ENCODE data around the gene YTHDF2. TPM values are rescaled to one million over a fixed set of nuclear protein-coding genes. Genes with fewer than 3 reads are reported as not detected.

The YTHDF2 gene
- total RNA-seq, 1 experiment from 2014 or later: 90.6 TPM

DNA sequence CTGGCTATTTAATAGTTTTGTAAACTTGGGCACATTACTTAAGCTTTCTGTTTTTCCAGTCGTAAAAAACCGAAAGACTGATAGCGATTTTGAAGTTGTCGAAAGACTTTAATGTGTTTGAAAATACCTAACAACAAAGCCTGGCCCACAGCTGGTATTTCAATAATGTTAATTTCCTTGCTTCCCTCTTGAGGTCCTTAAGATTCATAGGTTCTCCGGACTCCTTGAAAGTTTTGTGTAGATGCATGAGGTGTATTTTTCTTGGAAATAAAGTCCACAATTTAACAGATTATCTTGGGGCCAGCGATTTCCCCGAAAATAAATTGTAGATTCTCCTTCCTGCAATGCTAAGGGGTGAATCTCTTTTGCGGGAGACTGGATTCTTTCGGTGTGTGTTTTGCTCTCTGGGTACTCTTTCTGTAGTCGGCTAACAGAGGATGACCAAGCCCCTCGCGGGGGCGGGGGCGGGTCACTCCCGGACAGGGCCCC, 735 bp upstream of the YTHDF2 start:
- CTCF ChIA-PET: interaction anchor here (0.7 to 2.4 kb wide), 11 partner anchors 8 to 487 kb away, joined by 3 to 15 read pairs (median 5); partner anchors contain the start of gene GMEB1
- Histone ChIP-seq H3K9me2 (ENCODE audit: insufficient read depth) (no peaks in the 10 kb centered on the region), H3K9me3 (ENCODE audit: control insufficient read depth in 1 of 2, insufficient read depth in 1 of 2, low read depth in 1 of 2, low read length in 2 of 2) (no peaks in the 10 kb centered on the region), H2AFZ (ENCODE audit: low read depth, low read length, poor library complexity, severe bottlenecking) (peak overlapping the region; percentile 19), H3K9ac (ENCODE audit: low read length) (peak overlapping the region; percentile 96), H4K20me1 (ENCODE audit: insufficient read depth) (peaks cover 19% of the 10 kb centered on the region; the same call in 1 of the 2 replicates), H3K4me1 (ENCODE audit: control insufficient read depth in 1 of 2, insufficient read depth in 2 of 2, low read length in 2 of 2) (peaks cover 11 to 20% of the 10 kb centered on the region in 2 experiments), H3K36me3 (ENCODE audit: control insufficient read depth in 1 of 2, insufficient read depth in 2 of 2, low read length in 2 of 2) (peaks cover 19 to 27% of the 10 kb centered on the region in 2 experiments), H3K79me2 (ENCODE audit: insufficient read depth, low read length) (peaks cover 43% of the 10 kb centered on the region), H3K4me2 (ENCODE audit: low read length) (peak overlapping the region; percentile 86), H3K27ac (ENCODE audit: low read depth, low read length) (peak overlapping the region; percentile 97), H3K4me3 (replicated peaks in 1 of 2; ENCODE audit: low read depth in 1 of 2, low read length in 2 of 2) (peak overlapping the region; percentile 91 to 92), H3K27me3 (ENCODE audit: insufficient read depth, low read length) (no peaks in the 10 kb centered on the region)
- RAD21 ChIA-PET (ENCODE audit: low non-redundant PET in 1 of 2, low total read pairs in 2 of 2, uncharacterized antibody in 2 of 2, unreplicated experiment in 2 of 2): no interaction called here
- ATAC-seq (no peak), DNase-seq (ENCODE audit: low read depth, low spot score) (no peak)
- BruUV-seq (replicated peaks): TSS peak; percentile 88
- POLR2A ChIA-PET: interaction anchor here (0.6 to 2.7 kb wide), 10 partner anchors 8 to 446 kb away, joined by 3 to 27 read pairs (median 6); partner anchors contain the start of genes GMEB1, RNU11, SRSF4 and TAF12
- TF ChIP-seq EZH2phosphoT487 (IDR thresholded peaks at IDR 0.05; ENCODE audit: borderline replicate concordance) (no peak), POLR2A (IDR thresholded peaks at IDR 0.05; ENCODE audit: borderline replicate concordance, extremely low read depth, insufficient read depth, insufficient read length) (peak; percentile 15)
- intact Hi-C loops (cut with micrococcal nuclease): loop anchor here (1.0 to 5.0 kb wide), 3 partner anchors 88 to 229 kb away; partner anchors contain the start of genes RCC1, RNU11 and TAF12

DNA sequence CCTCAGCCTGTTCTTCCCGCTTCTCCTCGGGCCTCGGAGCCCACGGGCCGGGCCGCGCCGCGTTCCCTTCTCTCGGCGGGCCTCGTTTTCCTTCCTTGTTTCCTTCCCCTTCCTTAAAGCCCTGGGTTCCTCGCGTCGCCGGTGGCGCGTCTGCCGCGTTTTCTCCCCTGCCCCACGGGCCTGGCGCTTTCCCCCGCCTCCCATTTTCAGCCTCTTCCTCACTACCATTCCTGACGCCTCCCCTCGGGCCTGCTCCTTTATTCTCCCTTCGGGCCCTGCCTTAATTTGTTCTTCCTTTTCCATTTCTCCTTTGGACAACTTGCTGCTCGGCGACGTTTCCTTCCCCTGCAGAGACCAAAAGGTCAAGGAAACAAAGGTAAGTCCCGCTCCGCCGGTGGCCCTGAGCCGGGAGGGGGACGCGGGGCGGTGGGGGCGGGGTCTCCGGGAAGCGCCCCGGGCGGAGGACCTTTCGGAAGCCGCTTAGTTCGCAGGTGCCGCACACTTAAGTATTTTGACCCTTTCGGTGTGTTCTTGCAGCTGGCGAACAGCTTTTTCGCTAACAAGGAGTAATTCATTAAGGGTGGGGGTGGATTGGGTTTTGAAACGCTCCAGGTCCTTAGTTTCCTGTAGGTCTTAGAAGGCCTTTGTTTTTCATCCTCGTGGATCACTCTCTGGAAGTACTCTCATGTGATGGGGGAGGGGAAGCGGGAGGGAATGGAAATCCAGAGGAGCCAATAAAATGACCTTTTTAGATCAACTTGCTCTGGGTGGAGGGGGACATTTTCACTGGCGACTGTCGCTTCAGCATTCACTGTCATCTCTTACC, 780 bp downstream of the YTHDF2 start:
- ChIA-PET POLR2A (interaction anchor here (1.0 to 2.7 kb wide), 10 partner anchors 8 to 445 kb away, joined by 3 to 27 read pairs (median 6); partner anchors contain the start of genes GMEB1, RNU11, SRSF4 and TAF12), RAD21 (ENCODE audit: low non-redundant PET in 1 of 2, low total read pairs in 2 of 2, uncharacterized antibody in 2 of 2, unreplicated experiment in 2 of 2) (interaction anchor here (0.6 to 0.9 kb wide), 3 partner anchors 13 to 140 kb away, joined by 4 to 7 read pairs (median 4); no protein-coding TSS in a partner anchor), CTCF (interaction anchor here (0.6 to 2.4 kb wide), 22 partner anchors 9 to 489 kb away, joined by 3 to 15 read pairs (median 4); partner anchors contain the start of genes GMEB1, RNU11 and TAF12)
- peaks cover 29 to 41% of the 10 kb centered on the region in 2 experiments for H3K36me3 ChIP-seq (ENCODE audit: control insufficient read depth in 1 of 2, insufficient read depth in 2 of 2, low read length in 2 of 2)
- H3K9me3 ChIP-seq (ENCODE audit: control insufficient read depth in 1 of 2, insufficient read depth in 1 of 2, low read depth in 1 of 2, low read length in 2 of 2): no peaks in the 10 kb centered on the region
- peak overlapping the region; percentile 86 for H3K4me2 ChIP-seq (ENCODE audit: low read length)
- peak overlapping the region; percentile 97 for H3K27ac ChIP-seq (ENCODE audit: low read depth, low read length)
- H2AFZ ChIP-seq (ENCODE audit: low read depth, low read length, poor library complexity, severe bottlenecking): no peak overlapping the region
- peak overlapping the region; percentile 96 for H3K9ac ChIP-seq (ENCODE audit: low read length)
- ATAC-seq (peak; percentile 16; the same call in 1 of the 2 replicates), DNase-seq (ENCODE audit: low read depth, low spot score) (peak; percentile 27)
- peaks cover 11 to 20% of the 10 kb centered on the region in 2 experiments for H3K4me1 ChIP-seq (ENCODE audit: control insufficient read depth in 1 of 2, insufficient read depth in 2 of 2, low read length in 2 of 2)
- peak overlapping the region; percentile 91 to 92 for H3K4me3 ChIP-seq (replicated peaks in 1 of 2; ENCODE audit: low read depth in 1 of 2, low read length in 2 of 2)
- H3K79me2 ChIP-seq (ENCODE audit: insufficient read depth, low read length): peaks cover 58% of the 10 kb centered on the region
- no TSS peak for BruUV-seq (replicated peaks)
- peaks cover 24% of the 10 kb centered on the region; the same call in 1 of the 2 replicates for H4K20me1 ChIP-seq (ENCODE audit: insufficient read depth)
- intact Hi-C loops (cut with micrococcal nuclease): loop anchor here (5.0 kb wide), 1 partner anchor 230 kb away; the partner anchor contains the start of gene RCC1
- H3K9me2 ChIP-seq (ENCODE audit: insufficient read depth): no peaks in the 10 kb centered on the region
- H3K27me3 ChIP-seq (ENCODE audit: insufficient read depth, low read length): no peaks in the 10 kb centered on the region
- TF ChIP-seq EZH2 (IDR thresholded peaks at IDR 0.05) (no peak), RAD21 (IDR thresholded peaks at IDR 0.05; ENCODE audit: low read depth) (no peak), POLR2A (IDR thresholded peaks at IDR 0.05; ENCODE audit: borderline replicate concordance, extremely low read depth, insufficient read depth, insufficient read length) (no peak), EZH2phosphoT487 (IDR thresholded peaks at IDR 0.05; ENCODE audit: borderline replicate concordance) (no peak), POLR2AphosphoS5 (IDR thresholded peaks at IDR 0.05; ENCODE audit: low read depth, low read length) (no peak), ZFX (IDR thresholded peaks at IDR 0.05) (peak; percentile 96)
- TF ChIP-seq, protein P1, sequence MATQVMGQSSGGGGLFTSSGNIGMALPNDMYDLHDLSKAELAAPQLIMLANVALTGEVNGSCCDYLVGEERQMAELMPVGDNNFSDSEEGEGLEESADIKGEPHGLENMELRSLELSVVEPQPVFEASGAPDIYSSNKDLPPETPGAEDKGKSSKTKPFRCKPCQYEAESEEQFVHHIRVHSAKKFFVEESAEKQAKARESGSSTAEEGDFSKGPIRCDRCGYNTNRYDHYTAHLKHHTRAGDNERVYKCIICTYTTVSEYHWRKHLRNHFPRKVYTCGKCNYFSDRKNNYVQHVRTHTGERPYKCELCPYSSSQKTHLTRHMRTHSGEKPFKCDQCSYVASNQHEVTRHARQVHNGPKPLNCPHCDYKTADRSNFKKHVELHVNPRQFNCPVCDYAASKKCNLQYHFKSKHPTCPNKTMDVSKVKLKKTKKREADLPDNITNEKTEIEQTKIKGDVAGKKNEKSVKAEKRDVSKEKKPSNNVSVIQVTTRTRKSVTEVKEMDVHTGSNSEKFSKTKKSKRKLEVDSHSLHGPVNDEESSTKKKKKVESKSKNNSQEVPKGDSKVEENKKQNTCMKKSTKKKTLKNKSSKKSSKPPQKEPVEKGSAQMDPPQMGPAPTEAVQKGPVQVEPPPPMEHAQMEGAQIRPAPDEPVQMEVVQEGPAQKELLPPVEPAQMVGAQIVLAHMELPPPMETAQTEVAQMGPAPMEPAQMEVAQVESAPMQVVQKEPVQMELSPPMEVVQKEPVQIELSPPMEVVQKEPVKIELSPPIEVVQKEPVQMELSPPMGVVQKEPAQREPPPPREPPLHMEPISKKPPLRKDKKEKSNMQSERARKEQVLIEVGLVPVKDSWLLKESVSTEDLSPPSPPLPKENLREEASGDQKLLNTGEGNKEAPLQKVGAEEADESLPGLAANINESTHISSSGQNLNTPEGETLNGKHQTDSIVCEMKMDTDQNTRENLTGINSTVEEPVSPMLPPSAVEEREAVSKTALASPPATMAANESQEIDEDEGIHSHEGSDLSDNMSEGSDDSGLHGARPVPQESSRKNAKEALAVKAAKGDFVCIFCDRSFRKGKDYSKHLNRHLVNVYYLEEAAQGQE (IDR thresholded peaks at IDR 0.05; ENCODE audit: low read depth): no peak
- TF ChIP-seq, protein P2, sequence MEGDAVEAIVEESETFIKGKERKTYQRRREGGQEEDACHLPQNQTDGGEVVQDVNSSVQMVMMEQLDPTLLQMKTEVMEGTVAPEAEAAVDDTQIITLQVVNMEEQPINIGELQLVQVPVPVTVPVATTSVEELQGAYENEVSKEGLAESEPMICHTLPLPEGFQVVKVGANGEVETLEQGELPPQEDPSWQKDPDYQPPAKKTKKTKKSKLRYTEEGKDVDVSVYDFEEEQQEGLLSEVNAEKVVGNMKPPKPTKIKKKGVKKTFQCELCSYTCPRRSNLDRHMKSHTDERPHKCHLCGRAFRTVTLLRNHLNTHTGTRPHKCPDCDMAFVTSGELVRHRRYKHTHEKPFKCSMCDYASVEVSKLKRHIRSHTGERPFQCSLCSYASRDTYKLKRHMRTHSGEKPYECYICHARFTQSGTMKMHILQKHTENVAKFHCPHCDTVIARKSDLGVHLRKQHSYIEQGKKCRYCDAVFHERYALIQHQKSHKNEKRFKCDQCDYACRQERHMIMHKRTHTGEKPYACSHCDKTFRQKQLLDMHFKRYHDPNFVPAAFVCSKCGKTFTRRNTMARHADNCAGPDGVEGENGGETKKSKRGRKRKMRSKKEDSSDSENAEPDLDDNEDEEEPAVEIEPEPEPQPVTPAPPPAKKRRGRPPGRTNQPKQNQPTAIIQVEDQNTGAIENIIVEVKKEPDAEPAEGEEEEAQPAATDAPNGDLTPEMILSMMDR (IDR thresholded peaks at IDR 0.05 in 2 of 3, conservative IDR thresholded peaks at IDR 0.05 in 1 of 3; ENCODE audit: borderline replicate concordance in 1 of 3, insufficient read depth in 1 of 3, low read depth in 2 of 3, low read length in 2 of 3): no peak
- TF ChIP-seq, protein P3, sequence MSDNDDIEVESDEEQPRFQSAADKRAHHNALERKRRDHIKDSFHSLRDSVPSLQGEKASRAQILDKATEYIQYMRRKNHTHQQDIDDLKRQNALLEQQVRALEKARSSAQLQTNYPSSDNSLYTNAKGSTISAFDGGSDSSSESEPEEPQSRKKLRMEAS (IDR thresholded peaks at IDR 0.05): 0 out of 2 replicates have a peak, but pooled peaks have one; percentile 25
